Natural killer cell (primary cell): Measurements from ENCODE around the gene ARMC5. TPM values are rescaled to one million over a fixed set of nuclear protein-coding genes. Genes with fewer than 3 reads are reported as not detected.

ENCODE experiments used
- ATAC-seq, 3 donors: fragments of 150-1000 bp in 2 of 3; fragments of 200-7000 bp in 1 of 3; cut with Tn5 transposase; 1 replicate in 1 of 3; 2 replicates in 2 of 3; pipeline ENCODE4 v1.10.0; 2021; ENCODE audit warnings: mild to moderate bottlenecking in 2 of 3, moderate library complexity in 2 of 3
- DNase-seq, 2 donors: peaks; one replicate each; pipeline versions ENCODE4 v3.0.0 to v3.0.0-alpha.2; 2013 to 2021; ENCODE audit warnings: mixed read lengths in 1 of 2
- H3K27ac ChIP-seq: one replicate; pipeline ENCODE4 v1.5.1; 2013; ENCODE audit warnings: mild to moderate bottlenecking, low read length
- H3K27me3 ChIP-seq: one replicate; pipeline ENCODE4 v1.6.1; 2013; ENCODE audit warnings: low read length; ENCODE audit not compliant: control insufficient read depth, insufficient read depth
- H3K36me3 ChIP-seq: one replicate; pipeline ENCODE4 v1.6.1; 2013; ENCODE audit warnings: low read length; ENCODE audit not compliant: control insufficient read depth, insufficient read depth
- H3K4me1 ChIP-seq: one replicate; pipeline ENCODE4 v1.6.1; 2013; ENCODE audit warnings: low read length; ENCODE audit not compliant: control insufficient read depth, insufficient read depth
- H3K4me3 ChIP-seq: one replicate; pipeline ENCODE4 v1.5.1; 2013; ENCODE audit warnings: low read length
- H3K9me3 ChIP-seq: one replicate; pipeline ENCODE4 v1.6.1; 2013; ENCODE audit warnings: low read length; ENCODE audit not compliant: control insufficient read depth, insufficient read depth
- H3K27ac Mint-ChIP-seq, 2 donors: one replicate each; pipeline ENCODE4 v1.8.0; 2022; ENCODE audit warnings: mild to moderate bottlenecking in 2 of 2, mixed read lengths in 2 of 2, moderate library complexity in 1 of 2
- H3K27me3 Mint-ChIP-seq, 2 donors: one replicate each; pipeline ENCODE4 v1.8.0; 2022; ENCODE audit warnings: low read depth in 2 of 2, mixed read lengths in 2 of 2
- H3K36me3 Mint-ChIP-seq: one replicate; pipeline ENCODE4 v1.8.0; 2022; ENCODE audit warnings: mixed read lengths
- H3K4me1 Mint-ChIP-seq, 2 donors: one replicate each; pipeline ENCODE4 v1.8.0; 2022; ENCODE audit warnings: mixed read lengths in 2 of 2
- H3K4me3 Mint-ChIP-seq: one replicate; pipeline ENCODE4 v1.8.0; 2022; ENCODE audit warnings: mild to moderate bottlenecking, moderate library complexity, mixed read lengths
- H3K9me3 Mint-ChIP-seq, 2 donors: one replicate each; pipeline ENCODE4 v1.8.0; 2022; ENCODE audit warnings: mixed read lengths in 2 of 2
- WGBS: methylation state at CpG from one replicate; pipeline ENCODE4 v1.1.7; 2013; ENCODE audit warnings: missing lambda C conversion rate; ENCODE audit not compliant: insufficient coverage; 5-methylcytosine and 5-hydroxymethylcytosine counted together
- intact Hi-C: fragments of 100-400 bp; cut with micrococcal nuclease; formaldehyde crosslinking; loops from one replicate; pipeline ENCODE4 v1.14.2; 2022
- total RNA-seq, 4 donors: library from RNA; stranded (reverse); fragments of 120-200 nt in 1 of 4; gene quantifications; one replicate each; pipeline versions ENCODE4 v1.2.3 to v1.2.4, GENCODE V29; 2013 to 2022
- TF ChIP-seq, protein P1 (sequence below): fragments of 200-600 bp; IDR thresholded peaks from one replicate; pipeline ENCODE4 v1.8.0; 2022; ENCODE audit warnings: antibody characterized with exemption

ARMC5 gene, protein sequence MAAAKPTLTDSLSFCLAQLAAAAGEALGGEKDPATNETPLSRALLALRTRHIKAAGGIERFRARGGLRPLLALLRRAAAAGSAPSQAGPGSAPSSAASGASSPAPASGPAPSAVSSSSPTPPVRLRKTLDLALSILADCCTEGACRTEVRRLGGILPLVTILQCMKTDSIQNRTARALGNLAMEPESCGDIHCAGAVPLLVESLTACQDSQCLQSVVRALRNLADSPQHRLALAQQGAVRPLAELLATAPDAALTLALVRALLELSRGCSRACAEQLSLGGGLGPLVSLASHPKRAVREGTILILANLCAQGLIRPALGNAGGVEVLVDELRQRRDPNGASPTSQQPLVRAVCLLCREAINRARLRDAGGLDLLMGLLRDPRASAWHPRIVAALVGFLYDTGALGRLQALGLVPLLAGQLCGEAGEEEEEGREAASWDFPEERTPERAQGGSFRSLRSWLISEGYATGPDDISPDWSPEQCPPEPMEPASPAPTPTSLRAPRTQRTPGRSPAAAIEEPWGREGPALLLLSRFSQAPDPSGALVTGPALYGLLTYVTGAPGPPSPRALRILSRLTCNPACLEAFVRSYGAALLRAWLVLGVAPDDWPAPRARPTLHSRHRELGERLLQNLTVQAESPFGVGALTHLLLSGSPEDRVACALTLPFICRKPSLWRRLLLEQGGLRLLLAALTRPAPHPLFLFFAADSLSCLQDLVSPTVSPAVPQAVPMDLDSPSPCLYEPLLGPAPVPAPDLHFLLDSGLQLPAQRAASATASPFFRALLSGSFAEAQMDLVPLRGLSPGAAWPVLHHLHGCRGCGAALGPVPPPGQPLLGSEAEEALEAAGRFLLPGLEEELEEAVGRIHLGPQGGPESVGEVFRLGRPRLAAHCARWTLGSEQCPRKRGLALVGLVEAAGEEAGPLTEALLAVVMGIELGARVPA
- 10 to 100 TPM; 10.4 to 22.8 (median 16.6) TPM for total RNA-seq
- total RNA-seq (2013) = 15.0 TPM

DNA sequence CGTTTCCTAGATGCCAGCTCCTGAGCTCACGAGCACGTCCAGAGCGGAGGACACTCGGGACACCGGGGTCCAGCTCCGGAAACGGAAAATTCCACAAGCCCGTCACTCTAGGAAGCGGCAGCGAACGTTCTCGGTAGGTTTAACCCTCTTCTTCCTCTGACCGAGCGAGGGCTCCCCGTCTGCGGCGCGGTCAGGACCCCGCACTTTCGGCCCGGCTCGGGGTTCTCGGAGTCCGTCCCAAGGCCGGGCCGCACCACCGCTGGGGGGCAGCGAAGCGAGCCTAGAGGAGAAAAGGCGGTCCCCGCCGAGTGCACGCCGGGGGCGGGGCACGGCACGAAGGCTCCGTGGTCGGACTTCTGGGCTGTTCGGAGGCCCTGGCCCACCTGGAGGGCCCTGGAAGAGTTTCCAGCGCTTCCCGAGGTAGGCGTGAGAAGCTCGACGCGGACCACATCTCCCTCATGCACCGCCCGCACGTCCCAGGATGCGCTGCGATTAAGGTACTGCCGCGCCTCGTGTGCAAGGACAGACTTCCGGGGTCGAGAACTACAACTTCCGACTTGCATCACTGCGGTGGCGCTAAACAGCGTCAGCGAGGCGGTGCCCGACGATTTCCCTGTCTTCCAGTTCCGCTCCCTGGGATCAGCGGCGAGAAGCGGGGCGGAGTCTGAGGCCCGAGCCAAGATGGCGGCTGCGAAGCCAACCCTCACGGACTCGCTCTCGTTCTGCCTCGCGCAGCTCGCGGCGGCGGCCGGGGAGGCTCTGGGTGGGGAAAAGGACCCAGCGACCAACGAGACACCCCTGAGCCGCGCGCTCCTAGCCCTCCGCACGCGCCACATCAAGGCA, at the start of gene ARMC5:
Gene ARMC5, plus strand, starts transcription at position 658 of the 843 bp plus-strand sequence. Its CDS starts 24 bp downstream, at position 682.
- Histone ChIP-seq H3K4me3 (peak within 1 kb of the TSS; percentile 85), H3K27me3 (no peaks in the 10 kb centered on the region), H3K9me3 (no peaks in the 10 kb centered on the region), H3K4me1 (peaks cover 60% of the 10 kb centered on the region), H3K36me3 (peaks cover 23% of the 10 kb centered on the region), H3K27ac (peak within 1 kb of the TSS; percentile 97)
- H3K4me3 Mint-ChIP-seq = peak within 1 kb of the TSS; percentile 94
- peak within 1 kb of the TSS; percentile 94 to 97 for H3K27ac Mint-ChIP-seq
- peaks cover 26 to 37% of the 10 kb centered on the region in 2 donors for H3K4me1 Mint-ChIP-seq
- TF ChIP-seq, protein P1, sequence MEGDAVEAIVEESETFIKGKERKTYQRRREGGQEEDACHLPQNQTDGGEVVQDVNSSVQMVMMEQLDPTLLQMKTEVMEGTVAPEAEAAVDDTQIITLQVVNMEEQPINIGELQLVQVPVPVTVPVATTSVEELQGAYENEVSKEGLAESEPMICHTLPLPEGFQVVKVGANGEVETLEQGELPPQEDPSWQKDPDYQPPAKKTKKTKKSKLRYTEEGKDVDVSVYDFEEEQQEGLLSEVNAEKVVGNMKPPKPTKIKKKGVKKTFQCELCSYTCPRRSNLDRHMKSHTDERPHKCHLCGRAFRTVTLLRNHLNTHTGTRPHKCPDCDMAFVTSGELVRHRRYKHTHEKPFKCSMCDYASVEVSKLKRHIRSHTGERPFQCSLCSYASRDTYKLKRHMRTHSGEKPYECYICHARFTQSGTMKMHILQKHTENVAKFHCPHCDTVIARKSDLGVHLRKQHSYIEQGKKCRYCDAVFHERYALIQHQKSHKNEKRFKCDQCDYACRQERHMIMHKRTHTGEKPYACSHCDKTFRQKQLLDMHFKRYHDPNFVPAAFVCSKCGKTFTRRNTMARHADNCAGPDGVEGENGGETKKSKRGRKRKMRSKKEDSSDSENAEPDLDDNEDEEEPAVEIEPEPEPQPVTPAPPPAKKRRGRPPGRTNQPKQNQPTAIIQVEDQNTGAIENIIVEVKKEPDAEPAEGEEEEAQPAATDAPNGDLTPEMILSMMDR = peak; percentile 58
- no peaks in the 10 kb centered on the region for H3K27me3 Mint-ChIP-seq
- no peaks in the 10 kb centered on the region for H3K9me3 Mint-ChIP-seq
- ATAC-seq (peak; percentile 68 to 84 (median 70)), DNase-seq (peak; percentile 92 to 99)
- intact Hi-C loops = loop anchor here (1.0 to 10.0 kb wide), 5 partner anchors 94 to 426 kb away; partner anchors contain the start of genes FUS, STX4 and ZNF267
- no peaks in the 10 kb centered on the region for H3K36me3 Mint-ChIP-seq
- under 1% methylated on average over 91 of the region's 91 CpGs for WGBS

DNA sequence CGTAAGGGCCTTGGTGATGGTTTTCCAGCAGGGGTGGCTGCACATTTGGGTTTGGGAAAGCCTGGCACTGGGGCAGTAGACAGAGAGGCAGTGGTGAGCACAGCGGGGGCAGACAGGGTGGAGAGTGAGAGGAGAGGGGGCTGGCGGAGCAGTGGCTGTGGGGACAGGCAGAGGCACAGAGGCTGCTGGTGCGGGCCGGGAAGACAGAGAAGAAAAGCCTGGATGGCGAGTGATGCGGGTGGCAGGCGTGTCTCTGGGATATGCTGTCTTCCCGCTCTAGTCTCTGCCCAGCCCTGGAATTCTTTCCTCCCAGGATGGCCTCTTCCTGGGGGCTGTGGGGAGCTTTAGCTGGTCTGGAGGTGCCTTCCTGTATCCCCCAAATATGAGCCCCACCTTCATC, 49.2 kb upstream of the ARMC5 start:
- Histone ChIP-seq H3K36me3 (no peaks in the 10 kb centered on the region), H3K9me3 (no peaks in the 10 kb centered on the region), H3K4me3 (no peak overlapping the region), H3K27me3 (no peaks in the 10 kb centered on the region), H3K27ac (no peak overlapping the region), H3K4me1 (peaks cover 17% of the 10 kb centered on the region)
- peaks cover 38 to 45% of the 10 kb centered on the region in 2 donors for H3K4me1 Mint-ChIP-seq
- 96% methylated on average over 9 of the region's 9 CpGs for WGBS
- intact Hi-C loops = no loop called here
- no peaks in the 10 kb centered on the region for H3K9me3 Mint-ChIP-seq
- no peaks in the 10 kb centered on the region for H3K36me3 Mint-ChIP-seq
- ATAC-seq (no peak), DNase-seq (no peak)
- peak overlapping the region in 1 of 2 donors; percentile 29 for H3K27ac Mint-ChIP-seq
- H3K4me3 Mint-ChIP-seq = no peak overlapping the region
- no peaks in the 10 kb centered on the region for H3K27me3 Mint-ChIP-seq
- TF ChIP-seq, protein P1 = no peak

DNA sequence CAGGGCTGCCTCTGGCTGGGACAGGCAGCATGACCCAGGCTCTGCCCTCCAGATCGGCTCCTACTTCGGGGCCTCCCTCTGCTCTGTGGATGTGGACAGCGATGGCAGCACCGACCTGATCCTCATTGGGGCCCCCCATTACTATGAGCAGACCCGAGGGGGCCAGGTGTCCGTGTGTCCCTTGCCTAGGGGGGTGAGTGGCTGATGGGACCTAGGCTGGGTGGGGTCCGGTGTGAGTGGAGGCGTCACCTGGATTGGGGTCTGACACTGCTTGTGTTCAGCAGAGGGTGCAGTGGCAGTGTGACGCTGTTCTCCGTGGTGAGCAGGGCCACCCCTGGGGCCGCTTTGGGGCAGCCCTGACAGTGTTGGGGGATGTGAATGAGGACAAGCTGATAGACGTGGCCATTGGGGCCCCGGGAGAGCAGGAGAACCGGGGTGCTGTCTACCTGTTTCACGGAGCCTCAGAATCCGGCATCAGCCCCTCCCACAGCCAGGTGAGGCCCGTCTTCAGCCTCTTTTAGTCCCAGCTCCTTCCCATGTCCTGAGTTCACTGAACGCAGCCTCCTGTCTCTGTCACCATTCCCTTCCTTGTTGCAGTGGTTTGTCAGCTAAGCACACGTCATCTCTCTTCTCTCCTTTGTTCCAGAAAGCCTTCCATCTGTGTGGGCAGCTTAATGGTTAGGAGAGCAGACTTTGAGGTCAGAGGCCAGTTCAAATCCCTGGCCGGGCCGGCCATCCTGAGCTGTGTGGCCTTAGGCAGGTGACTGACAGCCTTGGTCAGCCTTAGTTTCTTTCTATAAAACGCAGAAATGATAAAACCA, 48.1 kb upstream of the ARMC5 start:
- no peaks in the 10 kb centered on the region for H3K9me3 ChIP-seq
- TF ChIP-seq, protein P1 = no peak
- H3K36me3 Mint-ChIP-seq = no peaks in the 10 kb centered on the region
- peaks cover 28% of the 10 kb centered on the region for H3K4me1 ChIP-seq
- no peaks in the 10 kb centered on the region for H3K9me3 Mint-ChIP-seq
- H3K4me3 Mint-ChIP-seq = no peak overlapping the region
- no peak overlapping the region for H3K4me3 ChIP-seq
- no peaks in the 10 kb centered on the region for H3K27me3 Mint-ChIP-seq
- intact Hi-C loops = no loop called here
- DNase-seq (no peak), ATAC-seq (no peak)
- H3K27me3 ChIP-seq = no peaks in the 10 kb centered on the region
- no peaks in the 10 kb centered on the region for H3K36me3 ChIP-seq
- H3K4me1 Mint-ChIP-seq = peaks cover 49 to 57% of the 10 kb centered on the region in 2 donors
- WGBS = 90% methylated on average over 22 of the region's 22 CpGs
- H3K27ac ChIP-seq = no peak overlapping the region
- no peak overlapping the region for H3K27ac Mint-ChIP-seq
